Neuronal stem cell (in vitro differentiated cells): ENCODE measurements around the gene KCNK4.
A peak's percentile ranks its signal among the peaks of the same experiment; 100 is the strongest.
"Not testable (repeated sequence)": the region's sequence is repeated elsewhere in the genome, so short reads cannot be mapped to it uniquely, and the experiment has no call there.

Experiments used
- DNase-seq: peaks from one replicate; pipeline ENCODE4 v3.0.0-alpha.2; 2013; ENCODE audit warnings: low spot score
- H2AFZ ChIP-seq: one replicate; pipeline ENCODE4 v1.6.1; 2013; ENCODE audit warnings: mild to moderate bottlenecking, low read length, inconsistent platforms
- H2AK5ac ChIP-seq: 2 replicates; pipeline ENCODE4 v1.6.1; 2013; ENCODE audit warnings: low read depth, mild to moderate bottlenecking, inconsistent platforms, low read length, moderate library complexity, mixed read lengths
- H2BK120ac ChIP-seq: 2 replicates; pipeline ENCODE4 v1.6.1; 2013; ENCODE audit warnings: low read depth, mild to moderate bottlenecking, inconsistent platforms, low read length, moderate library complexity, mixed read lengths
- H2BK12ac ChIP-seq: one replicate; pipeline ENCODE4 v1.6.1; 2013; ENCODE audit warnings: low read length, inconsistent platforms
- H2BK15ac ChIP-seq: 2 replicates; pipeline ENCODE4 v1.6.1; 2013; ENCODE audit warnings: mild to moderate bottlenecking, low read length, inconsistent platforms, mixed read lengths
- H2BK5ac ChIP-seq: one replicate; pipeline ENCODE4 v1.6.1; 2013; ENCODE audit warnings: inconsistent platforms, mild to moderate bottlenecking, low read length, moderate library complexity
- H3K14ac ChIP-seq: one replicate; pipeline ENCODE4 v1.6.1; 2013; ENCODE audit warnings: low read length, inconsistent platforms
- H3K18ac ChIP-seq: 2 replicates; pipeline ENCODE4 v1.6.1; 2013; ENCODE audit warnings: low read length, inconsistent platforms
- H3K23ac ChIP-seq: 2 replicates; pipeline ENCODE4 v1.6.1; 2013; ENCODE audit warnings: low read depth, mild to moderate bottlenecking, mixed read lengths, low read length, inconsistent platforms; ENCODE audit not compliant: poor library complexity
- H3K27ac ChIP-seq: replicated peaks from 3 replicates; pipeline ENCODE4 v1.5.1; 2013; ENCODE audit warnings: low read length, inconsistent platforms
- H3K27me3 ChIP-seq, 3 experiments: 2 replicates each; pipeline ENCODE4 v1.6.1; 2013; ENCODE audit warnings: low read length in 3 of 3, mild to moderate bottlenecking in 2 of 3, inconsistent platforms in 1 of 3, low read depth in 1 of 3, mixed read lengths in 1 of 3, moderate library complexity in 1 of 3; ENCODE audit not compliant: control insufficient read depth in 3 of 3, insufficient read depth in 3 of 3
- H3K36me3 ChIP-seq, 2 donors: replicated peaks in 1 of 2; 2 replicates each; pipeline ENCODE4 v1.6.1; 2013; ENCODE audit warnings: low read length in 2 of 2; ENCODE audit not compliant: control insufficient read depth in 2 of 2, insufficient read depth in 2 of 2
- H3K4ac ChIP-seq: 2 replicates; pipeline ENCODE4 v1.6.1; 2013; ENCODE audit warnings: inconsistent platforms, mild to moderate bottlenecking, low read length, moderate library complexity
- H3K4me1 ChIP-seq, 2 donors: 1 replicate in 1 of 2; 2 replicates in 1 of 2; pipeline ENCODE4 v1.6.1; 2013; ENCODE audit warnings: low read length in 2 of 2, low read depth in 1 of 2; ENCODE audit not compliant: control insufficient read depth in 2 of 2, insufficient read depth in 1 of 2
- H3K4me2 ChIP-seq: one replicate; pipeline ENCODE4 v1.6.1; 2013; ENCODE audit warnings: mild to moderate bottlenecking, low read length, inconsistent platforms; ENCODE audit not compliant: insufficient read depth, poor library complexity, severe bottlenecking
- H3K4me3 ChIP-seq, 2 donors: 2 replicates each; pipeline ENCODE4 v1.5.1; 2013; ENCODE audit warnings: low read length in 2 of 2, mild to moderate bottlenecking in 2 of 2, inconsistent platforms in 1 of 2, moderate library complexity in 1 of 2
- H3K79me1 ChIP-seq: one replicate; pipeline ENCODE4 v1.6.1; 2013; ENCODE audit warnings: low read depth, mild to moderate bottlenecking, inconsistent platforms, low read length, moderate library complexity
- H3K9ac ChIP-seq: one replicate; pipeline ENCODE4 v1.6.1; 2013; ENCODE audit warnings: mild to moderate bottlenecking, low read depth, low read length, inconsistent platforms; ENCODE audit not compliant: poor library complexity
- H3K9me3 ChIP-seq, 2 donors: replicated peaks in 1 of 2; 2 replicates each; pipeline versions ENCODE3 to v1.6.1; 2013; ENCODE audit warnings: low read length in 2 of 2, mild to moderate bottlenecking in 2 of 2, inconsistent platforms in 1 of 2, low read depth in 1 of 2, mixed read lengths in 1 of 2, moderate library complexity in 1 of 2; ENCODE audit not compliant: control insufficient read depth in 2 of 2, insufficient read depth in 1 of 2
- H4K8ac ChIP-seq: one replicate; pipeline ENCODE4 v1.6.1; 2013; ENCODE audit warnings: low read depth, mild to moderate bottlenecking, inconsistent platforms, low read length, moderate library complexity
- H4K91ac ChIP-seq: one replicate; pipeline ENCODE4 v1.6.1; 2013; ENCODE audit warnings: low read length, low read depth, mild to moderate bottlenecking, inconsistent platforms; ENCODE audit not compliant: poor library complexity
- WGBS, 2 donors: extraction: QIAGEN DNeasy Blood & Tissue Kit; methylation state at CpG; one replicate each; pipeline ENCODE4 v1.1.7; 2013; ENCODE audit warnings: missing lambda C conversion rate in 2 of 2, mixed read lengths in 1 of 2; ENCODE audit not compliant: insufficient read length in 2 of 2, insufficient replicate concordance in 1 of 2; ENCODE audit errors: extremely low coverage in 2 of 2; 5-methylcytosine and 5-hydroxymethylcytosine counted together

Gene KCNK4

GRCh38 chr11:64244966-64245365 is 46.1 kb upstream of the KCNK4 start:
- Histone ChIP-seq H3K36me3 (peaks cover 11 to 19% of the 10 kb centered on the region in 2 donors), H3K27me3 (no peaks in the 10 kb centered on the region), H3K18ac (no peak overlapping the region), H4K91ac (no peak overlapping the region), H3K4me1 (peaks cover 24 to 37% of the 10 kb centered on the region in 2 donors), H3K23ac (peak overlapping the region; percentile 2), H4K8ac (no peak overlapping the region), H3K4me2 (no peak overlapping the region), H3K79me1 (peaks cover 21% of the 10 kb centered on the region), H3K4ac (no peak overlapping the region), H3K27ac (no peak overlapping the region), H2AFZ (no peak overlapping the region), H2BK120ac (no peak overlapping the region), H2BK12ac (no peak overlapping the region), H3K14ac (no peak overlapping the region), H2BK15ac (no peak overlapping the region), H3K9ac (peak overlapping the region; percentile 0), H2BK5ac (peak overlapping the region; percentile 10), H2AK5ac (peak overlapping the region; percentile 6), H3K9me3 (no peaks in the 10 kb centered on the region), H3K4me3 (peak overlapping the region in 1 of 2 donors; percentile 70)
- no peak for DNase-seq
- WGBS, 2 donors: no CpG with 5 or more reads among the region's 6 CpGs

- Histone ChIP-seq H3K23ac (peak overlapping the region; percentile 96), H3K4me3 (peak overlapping the region; percentile 70 to 94), H2BK5ac (peak overlapping the region; percentile 76), H3K14ac (peak overlapping the region; percentile 79), H3K9me3 (no peaks in the 10 kb centered on the region), H3K27ac (no peak overlapping the region), H3K4ac (no peak overlapping the region), H2BK120ac (peak overlapping the region; percentile 52), H3K36me3 (peaks cover 11 to 19% of the 10 kb centered on the region in 2 donors), H2BK15ac (no peak overlapping the region), H4K91ac (no peak overlapping the region), H3K9ac (peak overlapping the region; percentile 95), H4K8ac (peak overlapping the region; percentile 86), H2AK5ac (peak overlapping the region; percentile 98), H2AFZ (no peak overlapping the region), H3K79me1 (peaks cover 21% of the 10 kb centered on the region), H3K18ac (peak overlapping the region; percentile 92), H3K4me1 (peaks cover 21 to 37% of the 10 kb centered on the region in 2 donors), H3K4me2 (peak overlapping the region; percentile 84), H3K27me3 (no peaks in the 10 kb centered on the region), H2BK12ac (peak overlapping the region; percentile 97)
- DNase-seq: no peak
- WGBS, 2 donors: no CpG with 5 or more reads among the region's 6 CpGs
These were observed 45.7 kb upstream of the KCNK4 start for GRCh38 chr11:64245401-64245796.

- Histone ChIP-seq H3K4me1 (peaks cover 23 to 41% of the 10 kb centered on the region in 2 donors), H3K18ac (peak overlapping the region; percentile 92), H2BK15ac (peak overlapping the region; percentile 47), H3K27ac (no peak overlapping the region), H3K27me3 (no peaks in the 10 kb centered on the region), H3K4me2 (peak overlapping the region; percentile 84), H2AFZ (peak overlapping the region; percentile 63), H2AK5ac (peak overlapping the region; percentile 98), H2BK12ac (peak overlapping the region; percentile 97), H3K9me3 (no peaks in the 10 kb centered on the region), H2BK5ac (peak overlapping the region; percentile 76), H3K79me1 (peaks cover 21% of the 10 kb centered on the region), H3K4me3 (peak overlapping the region; percentile 70 to 94), H3K14ac (peak overlapping the region; percentile 79), H2BK120ac (peak overlapping the region; percentile 52), H4K8ac (peak overlapping the region; percentile 86), H3K36me3 (peaks cover 11 to 19% of the 10 kb centered on the region in 2 donors), H4K91ac (no peak overlapping the region), H3K4ac (peak overlapping the region; percentile 97), H3K23ac (peak overlapping the region; percentile 96), H3K9ac (peak overlapping the region; percentile 95)
- DNase-seq: no peak
- no CpG with 5 or more reads among the region's 46 CpGs for WGBS, 2 donors
These were observed 45.1 kb upstream of the KCNK4 start for GRCh38 chr11:64245797-64246620.

GRCh38 chr11:64246621-64246870 is 44.6 kb upstream of the KCNK4 start:
- not testable (repeated sequence) for H4K8ac ChIP-seq, H2BK15ac ChIP-seq, DNase-seq, H2BK120ac ChIP-seq, H2BK12ac ChIP-seq, H2BK5ac ChIP-seq, H2AK5ac ChIP-seq, H3K14ac ChIP-seq, H3K27me3 ChIP-seq, H3K9me3 ChIP-seq, H3K23ac ChIP-seq, H3K27ac ChIP-seq, H3K9ac ChIP-seq, H4K91ac ChIP-seq, H3K4ac ChIP-seq, H3K18ac ChIP-seq
- Histone ChIP-seq H3K36me3 (peaks cover 11 to 19% of the 10 kb centered on the region in 2 donors), H3K4me1 (peaks cover 23 to 43% of the 10 kb centered on the region in 2 donors), H2AFZ (peak overlapping the region; percentile 63), H3K4me3 (peak overlapping the region; percentile 70 to 94), H3K79me1 (peaks cover 21% of the 10 kb centered on the region), H3K4me2 (peak overlapping the region; percentile 84)
- no CpG with 5 or more reads among the region's 43 CpGs for WGBS, 2 donors
